Activated T-cell treated with anti-CD3 and anti-CD28 coated beads, Interleukin-2, amount 50 U/mL, for 1 hour (primary cell): ENCODE data around the gene TLR3.
"Not testable (repeated sequence)": the region's sequence is repeated elsewhere in the genome, so short reads cannot be mapped to it uniquely, and the experiment has no call there.

Experiments used
- DNase-seq: peaks from one replicate; pipeline ENCODE4 v3.0.0-alpha.2; 2020

TLR3 gene

GRCh38 chr4:186068581-186069348, at the start of gene TLR3:
Gene TLR3, plus strand, starts transcription at chr4:186069156. Its CDS starts 7,464 bp downstream, at chr4:186076620.
- DNase-seq, result no peak

GRCh38 chr4:186019269-186019668, 49.7 kb upstream of the TLR3 start:
- DNase-seq, result no peak

GRCh38 chr4:186020106-186020792, 48.7 kb upstream of the TLR3 start:
- DNase-seq, result no peak

- DNase-seq, result no peak
Measured at GRCh38 chr4:186020793-186021407, 48.1 kb upstream of the TLR3 start.

- DNase-seq, result no peak
Measured at GRCh38 chr4:186021461-186022167, 47.3 kb upstream of the TLR3 start.

- DNase-seq, result no peak
Measured at GRCh38 chr4:186023975-186024374, 45.0 kb upstream of the TLR3 start.

- DNase-seq, result no peak
Measured at GRCh38 chr4:186024637-186025407, 44.1 kb upstream of the TLR3 start.

- DNase-seq, result no peak
Measured at GRCh38 chr4:186025408-186025690, 43.6 kb upstream of the TLR3 start.

- no peak for DNase-seq
Measured at GRCh38 chr4:186027405-186027804, 41.6 kb upstream of the TLR3 start.

GRCh38 chr4:186029571-186030398, 39.2 kb upstream of the TLR3 start:
- DNase-seq, result no peak

- no peak for DNase-seq
Measured at GRCh38 chr4:186030399-186030775, 38.6 kb upstream of the TLR3 start.

GRCh38 chr4:186030795-186031194, 38.2 kb upstream of the TLR3 start:
- no peak for DNase-seq

- DNase-seq, result no peak
Measured at GRCh38 chr4:186032259-186032658, 36.7 kb upstream of the TLR3 start.

GRCh38 chr4:186033027-186033426, 35.9 kb upstream of the TLR3 start:
- no peak for DNase-seq

- DNase-seq, result not testable (repeated sequence)
Measured at GRCh38 chr4:186034613-186035012, 34.3 kb upstream of the TLR3 start.

GRCh38 chr4:186036976-186037581, 31.9 kb upstream of the TLR3 start:
- DNase-seq, result no peak

- no peak for DNase-seq
Measured at GRCh38 chr4:186037692-186038658, 31.0 kb upstream of the TLR3 start.

- DNase-seq, result no peak
Measured at GRCh38 chr4:186039697-186040096, 29.3 kb upstream of the TLR3 start.

- no peak for DNase-seq
Measured at GRCh38 chr4:186040316-186040715, 28.6 kb upstream of the TLR3 start.

- DNase-seq, result not testable (repeated sequence)
Measured at GRCh38 chr4:186047501-186047900, 21.5 kb upstream of the TLR3 start.
